Colonic mucosa (tissue), 4 donors: ENCODE results near the gene APLP2. TPM values are rescaled to one million over a fixed set of nuclear protein-coding genes. Genes with fewer than 3 reads are reported as not detected.

Experiments used
- DNase-seq: peaks from one replicate; pipeline ENCODE4 v3.0.0-alpha.2; 2020
- H3K27ac ChIP-seq: fragments of 200-600 bp; one replicate; pipeline ENCODE4 v1.8.0; 2021
- H3K27me3 ChIP-seq: fragments of 200-600 bp; one replicate; pipeline ENCODE4 v1.8.0; 2021
- H3K36me3 ChIP-seq: fragments of 200-600 bp; one replicate; pipeline ENCODE4 v1.8.0; 2021
- H3K4me1 ChIP-seq: fragments of 200-600 bp; one replicate; pipeline ENCODE4 v1.8.0; 2021; ENCODE audit warnings: mild to moderate bottlenecking
- H3K4me3 ChIP-seq: fragments of 200-600 bp; one replicate; pipeline ENCODE4 v1.8.0; 2021
- H3K9ac ChIP-seq, 2 donors: one replicate each; pipeline ENCODE4 v1.7.0; 2013; ENCODE audit warnings: control low read depth in 2 of 2, low read depth in 2 of 2, low read length in 2 of 2
- H3K9me3 ChIP-seq: fragments of 200-600 bp; one replicate; pipeline ENCODE4 v1.8.0; 2021
- intact Hi-C: fragments of 100-400 bp; cut with DNase I; formaldehyde crosslinking; loops from one replicate; pipeline ENCODE4 v1.14.1; 2022
- total RNA-seq, 2 donors: library from RNA; stranded (reverse); fragmentation: NEBNext Ultra II Directional in 1 of 2; extraction: Animal tissue kit (Norgen Biotek cat#: 25700) in 1 of 2; gene quantifications; one replicate each; pipeline ENCODE4 v1.2.1, GENCODE V29; 2021
- TF ChIP-seq, protein P1 (sequence below): fragments of 200-600 bp; IDR thresholded peaks from one replicate; pipeline ENCODE4 v1.8.0; 2022; ENCODE audit warnings: antibody characterized with exemption, mild to moderate bottlenecking
- donor health status: healthy.
- donor health status: DM: no; HTN: no; CAD: no.
- donor health status: DM: no; HTN: no; CAD: no.

APLP2 gene
- total RNA-seq, 2 donors from 2014 or later = 285 to 388 TPM

DNA sequence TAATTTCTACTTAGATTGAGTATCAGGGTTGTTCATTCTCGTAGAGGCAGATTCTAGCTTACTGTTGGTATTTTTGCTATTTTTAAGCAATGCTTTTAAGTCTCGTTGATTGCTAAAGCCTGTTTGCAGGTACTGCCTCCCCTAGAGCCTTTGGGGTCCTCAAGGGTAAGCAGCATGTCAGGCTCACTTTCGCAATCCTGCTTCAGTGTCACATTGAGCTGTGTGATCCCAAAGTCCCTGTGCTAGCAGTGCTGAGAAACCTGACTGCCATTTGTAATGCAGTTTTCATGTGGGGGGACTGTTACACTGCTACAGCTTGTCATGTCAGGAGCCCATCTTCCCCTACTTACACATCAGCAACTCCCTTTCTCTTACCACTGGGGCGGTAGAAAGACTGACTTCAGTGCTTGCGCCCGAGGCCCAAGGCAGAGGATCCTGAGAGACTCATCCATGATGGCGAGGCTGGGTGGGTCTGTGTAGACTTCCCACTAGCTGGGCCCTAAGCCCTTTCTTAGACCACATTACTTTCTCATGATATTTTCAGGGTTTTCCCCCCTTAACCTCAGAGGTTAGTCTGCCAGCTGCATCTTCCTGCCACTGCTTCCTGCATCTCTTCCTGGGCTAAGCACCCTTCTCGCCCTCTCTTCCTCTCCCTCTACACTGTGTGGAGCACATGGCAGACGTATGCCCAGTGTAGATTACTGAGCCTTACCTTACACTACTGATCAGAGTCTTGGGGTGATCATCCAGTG lies 49.1 kb downstream of the APLP2 start:
- Histone ChIP-seq H3K4me1 (no peaks in the 10 kb centered on the region), H3K27me3 (no peaks in the 10 kb centered on the region), H3K9me3 (no peaks in the 10 kb centered on the region), H3K36me3 (peaks cover 3% of the 10 kb centered on the region), H3K9ac (no peak overlapping the region), H3K27ac (no peak overlapping the region), H3K4me3 (no peak overlapping the region)
- no peak for DNase-seq
- TF ChIP-seq, protein P1, sequence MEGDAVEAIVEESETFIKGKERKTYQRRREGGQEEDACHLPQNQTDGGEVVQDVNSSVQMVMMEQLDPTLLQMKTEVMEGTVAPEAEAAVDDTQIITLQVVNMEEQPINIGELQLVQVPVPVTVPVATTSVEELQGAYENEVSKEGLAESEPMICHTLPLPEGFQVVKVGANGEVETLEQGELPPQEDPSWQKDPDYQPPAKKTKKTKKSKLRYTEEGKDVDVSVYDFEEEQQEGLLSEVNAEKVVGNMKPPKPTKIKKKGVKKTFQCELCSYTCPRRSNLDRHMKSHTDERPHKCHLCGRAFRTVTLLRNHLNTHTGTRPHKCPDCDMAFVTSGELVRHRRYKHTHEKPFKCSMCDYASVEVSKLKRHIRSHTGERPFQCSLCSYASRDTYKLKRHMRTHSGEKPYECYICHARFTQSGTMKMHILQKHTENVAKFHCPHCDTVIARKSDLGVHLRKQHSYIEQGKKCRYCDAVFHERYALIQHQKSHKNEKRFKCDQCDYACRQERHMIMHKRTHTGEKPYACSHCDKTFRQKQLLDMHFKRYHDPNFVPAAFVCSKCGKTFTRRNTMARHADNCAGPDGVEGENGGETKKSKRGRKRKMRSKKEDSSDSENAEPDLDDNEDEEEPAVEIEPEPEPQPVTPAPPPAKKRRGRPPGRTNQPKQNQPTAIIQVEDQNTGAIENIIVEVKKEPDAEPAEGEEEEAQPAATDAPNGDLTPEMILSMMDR = no peak
- intact Hi-C loops = no loop called here

DNA sequence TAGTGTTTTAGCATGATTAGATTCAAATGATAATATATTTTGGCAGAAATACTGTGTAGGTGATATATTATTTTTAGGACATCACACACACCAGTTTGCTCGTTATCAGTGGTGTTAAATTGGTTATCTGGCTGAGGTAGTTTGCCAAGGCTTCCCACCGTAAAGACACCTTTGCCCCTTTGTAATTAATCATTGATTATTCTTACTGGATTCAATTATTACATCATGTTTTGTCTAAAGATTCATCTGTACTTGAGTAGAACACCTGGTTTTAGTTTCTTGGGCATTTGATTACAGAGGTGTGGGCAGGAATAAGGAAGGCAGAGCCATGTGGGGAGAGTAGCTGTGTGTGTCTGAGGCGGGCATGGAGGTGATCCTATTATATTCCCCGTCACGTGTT lies 50.4 kb downstream of the APLP2 start:
- intact Hi-C loops = no loop called here
- H3K27ac ChIP-seq = no peak overlapping the region
- DNase-seq = no peak

DNA sequence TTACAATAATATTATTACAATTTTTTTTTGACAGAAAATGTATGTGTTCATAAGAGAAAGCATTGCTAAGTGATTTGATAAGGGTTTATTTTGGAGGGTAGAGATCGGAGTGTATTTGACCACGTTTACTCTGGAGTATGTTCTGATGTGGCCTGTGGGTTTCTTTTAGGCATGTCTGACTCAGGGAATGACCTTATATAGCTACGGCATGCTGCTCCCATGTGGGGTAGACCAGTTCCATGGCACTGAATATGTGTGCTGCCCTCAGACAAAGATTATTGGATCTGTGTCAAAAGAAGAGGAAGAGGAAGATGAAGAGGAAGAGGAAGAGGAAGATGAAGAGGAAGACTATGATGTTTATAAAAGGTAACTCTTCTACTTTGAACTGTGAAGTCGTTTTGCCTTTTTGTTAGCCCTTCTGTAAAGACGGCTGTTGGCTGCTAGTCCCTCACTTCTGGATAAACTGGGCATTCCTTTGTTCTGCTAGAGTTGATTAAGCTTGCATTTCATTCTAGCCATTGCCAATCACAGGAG lies 51.8 kb downstream of the APLP2 start:
- no peak for DNase-seq
- Histone ChIP-seq H3K4me3 (no peak overlapping the region), H3K9ac (no peak overlapping the region), H3K9me3 (no peaks in the 10 kb centered on the region), H3K36me3 (peaks cover under 1% of the 10 kb centered on the region), H3K27me3 (no peaks in the 10 kb centered on the region), H3K27ac (no peak overlapping the region), H3K4me1 (no peaks in the 10 kb centered on the region)
- intact Hi-C loops = no loop called here
- TF ChIP-seq, protein P1 = no peak

More for the DNA sequence above, 50.4 kb downstream of the APLP2 start:
- TF ChIP-seq, protein P1 = no peak
- Histone ChIP-seq H3K4me3 (no peak overlapping the region), H3K36me3 (peaks cover 3% of the 10 kb centered on the region), H3K9me3 (no peaks in the 10 kb centered on the region), H3K4me1 (no peaks in the 10 kb centered on the region), H3K27me3 (no peaks in the 10 kb centered on the region), H3K9ac (no peak overlapping the region)

DNA sequence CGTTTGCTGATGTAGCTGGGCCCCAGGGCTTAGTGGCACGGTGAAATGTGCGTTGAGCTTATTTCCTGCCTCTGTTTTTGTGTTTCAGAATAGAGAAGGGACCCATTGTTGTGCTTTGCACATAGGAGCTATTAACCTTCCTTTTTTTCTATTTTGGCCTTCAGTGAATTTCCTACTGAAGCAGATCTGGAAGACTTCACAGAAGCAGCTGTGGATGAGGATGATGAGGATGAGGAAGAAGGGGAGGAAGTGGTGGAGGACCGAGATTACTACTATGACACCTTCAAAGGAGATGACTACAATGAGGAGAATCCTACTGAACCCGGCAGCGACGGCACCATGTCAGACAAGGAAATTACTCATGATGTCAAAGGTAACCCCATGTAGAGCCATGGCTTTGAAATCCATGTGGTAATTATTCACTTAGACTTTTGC lies 52.5 kb downstream of the APLP2 start:
- Histone ChIP-seq H3K9ac (no peak overlapping the region), H3K4me1 (no peaks in the 10 kb centered on the region), H3K36me3 (peaks cover 3% of the 10 kb centered on the region), H3K9me3 (no peaks in the 10 kb centered on the region), H3K4me3 (no peak overlapping the region), H3K27ac (no peak overlapping the region), H3K27me3 (no peaks in the 10 kb centered on the region)
- no peak for DNase-seq
- intact Hi-C loops = no loop called here
- TF ChIP-seq, protein P1 = no peak

DNA sequence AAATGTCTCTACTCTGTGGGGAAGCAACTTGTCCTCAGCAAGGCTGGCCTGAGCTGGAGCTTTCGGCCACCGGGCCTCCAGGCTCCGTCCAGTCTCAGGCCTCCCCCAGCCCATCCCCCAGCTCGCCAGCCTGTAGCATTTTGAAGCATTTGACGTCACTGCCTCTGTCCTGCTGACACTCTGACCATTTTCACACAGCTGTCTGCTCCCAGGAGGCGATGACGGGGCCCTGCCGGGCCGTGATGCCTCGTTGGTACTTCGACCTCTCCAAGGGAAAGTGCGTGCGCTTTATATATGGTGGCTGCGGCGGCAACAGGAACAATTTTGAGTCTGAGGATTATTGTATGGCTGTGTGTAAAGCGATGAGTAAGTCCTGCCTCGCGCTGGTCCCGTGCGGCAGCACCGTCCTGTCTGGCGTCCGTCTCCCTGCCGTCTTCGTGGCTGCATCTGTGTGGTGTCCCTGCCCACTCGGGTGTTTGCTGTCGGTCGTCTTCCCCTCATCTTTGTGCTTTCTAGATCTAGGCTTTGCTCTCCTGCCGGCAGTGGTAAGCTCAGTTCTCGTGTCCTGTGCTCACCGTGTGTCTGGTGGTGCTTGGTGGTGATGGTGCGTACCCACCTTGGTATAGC lies 53.8 kb downstream of the APLP2 start:
- Histone ChIP-seq H3K4me3 (no peak overlapping the region), H3K9me3 (no peaks in the 10 kb centered on the region), H3K36me3 (peaks cover 3% of the 10 kb centered on the region), H3K27ac (no peak overlapping the region), H3K4me1 (no peaks in the 10 kb centered on the region), H3K9ac (no peak overlapping the region), H3K27me3 (no peaks in the 10 kb centered on the region)
- intact Hi-C loops = no loop called here
- TF ChIP-seq, protein P1 = no peak
- DNase-seq = no peak
